T-helper 2 cell (primary cell): Measurements from ENCODE around the gene RRAGB.

Experiments
- DNase-seq, 5 experiments: peaks; one replicate each; pipeline versions ENCODE4 v3.0.0 to v3.0.0-alpha.2; 2012 to 2022

Gene RRAGB

GRCh38 chrX:55777596-55777995 lies 60.0 kb downstream of the RRAGB start:
- no peak for DNase-seq

- DNase-seq: no peak
Observed at GRCh38 chrX:55778322-55778721, 60.8 kb downstream of the RRAGB start.

- DNase-seq: no peak
Observed at GRCh38 chrX:55783723-55784122, 66.2 kb downstream of the RRAGB start.

GRCh38 chrX:55787063-55787462 lies 69.5 kb downstream of the RRAGB start:
- no peak for DNase-seq

- DNase-seq: no peak
Observed at GRCh38 chrX:55787727-55788126, 70.2 kb downstream of the RRAGB start.

- DNase-seq: no peak
Observed at GRCh38 chrX:55794405-55794804, 76.9 kb downstream of the RRAGB start.

GRCh38 chrX:55796496-55796895 lies 78.9 kb downstream of the RRAGB start:
- DNase-seq: no peak

- no peak for DNase-seq
Observed at GRCh38 chrX:55801811-55802210, 84.3 kb downstream of the RRAGB start.
